HCT116 (cell line): ENCODE data around the gene CFAP74. TPM values are rescaled to one million over a fixed set of nuclear protein-coding genes. Genes with fewer than 3 reads are reported as not detected.

Experiments
- ATAC-seq: fragments of 200-7000 bp; cut with Tn5 transposase; 2 replicates; pipeline ENCODE4 v1.9.1; 2020; ENCODE audit warnings: mild to moderate bottlenecking, moderate library complexity
- Bru-seq: library from RNA; stranded (reverse); fragments of 400-500 nt; gene quantifications from one replicate; lab custom pipeline; 2021; lab: Mats Ljungman, UMichigan
- BruChase-seq, 2 experiments: library from RNA; stranded (reverse); fragments of 400-500 nt; gene quantifications; one replicate each; lab custom pipeline; 2021; lab: Mats Ljungman, UMichigan
- BruUV-seq: library from RNA; stranded (reverse); fragments of 400-500 nt; replicated peaks from 2 replicates; lab custom pipeline; 2021; lab: Mats Ljungman, UMichigan
- CTCF ChIA-PET: fragments of 300-600 bp; sonication (Branson Sonifier 250); formaldehyde crosslinking; loops from one replicate; lab custom pipeline; 2021; ENCODE audit warnings: antibody characterized with exemption; lab: Charles Lee
- POLR2A ChIA-PET: fragments of 300-600, 350-600 bp; sonication (Branson Sonifier 250); formaldehyde crosslinking; loops from one replicate; lab custom pipeline; 2021; ENCODE audit warnings: antibody characterized with exemption; lab: Charles Lee
- RAD21 ChIA-PET, 2 experiments: fragments of 300-600 bp; sonication (Branson Sonifier 250); formaldehyde crosslinking; loops; one replicate each; lab custom pipeline; 2023; ENCODE audit warnings: low total read pairs in 2 of 2; ENCODE audit not compliant: uncharacterized antibody in 2 of 2, unreplicated experiment in 2 of 2, low non-redundant PET in 1 of 2; lab: Charles Lee
- DNase-seq: peaks from one replicate; pipeline ENCODE4 v3.0.0-alpha.2; 2010; ENCODE audit warnings: low read depth, low spot score
- H2AFZ ChIP-seq: fragments of 200-600 bp; shearing (Covaris generic), sonication (generic); 2 replicates; pipeline ENCODE4 v1.6.1; 2017; ENCODE audit warnings: low read depth, mixed run types, mixed read lengths, antibody characterized with exemption, low read length; ENCODE audit not compliant: poor library complexity, severe bottlenecking
- H3K27ac ChIP-seq: 2 replicates; pipeline ENCODE4 v1.5.1; 2012; ENCODE audit warnings: low read depth, low read length
- H3K27me3 ChIP-seq: fragments of 200-600 bp; sonication (generic); 2 replicates; pipeline ENCODE4 v1.6.1; 2016; ENCODE audit warnings: mixed run types, low read length, mixed read lengths; ENCODE audit not compliant: insufficient read depth
- H3K36me3 ChIP-seq, 2 experiments: fragments of 200-500 bp in 1 of 2; fragments of 200-600 bp in 1 of 2; sonication (Bioruptor generic) in 1 of 2; sonication (generic) in 1 of 2; 2 replicates each; pipeline versions ENCODE4 v1.5.1 to v1.6.1; 2014 to 2016; ENCODE audit warnings: low read length in 2 of 2, inconsistent platforms in 1 of 2, mixed read lengths in 1 of 2, mixed run types in 1 of 2; ENCODE audit not compliant: insufficient read depth in 2 of 2, control insufficient read depth in 1 of 2
- H3K4me1 ChIP-seq, 2 experiments: fragments of 200-600 bp in 1 of 2; sonication (generic) in 1 of 2; 2 replicates each; pipeline versions ENCODE4 v1.5.1 to v1.6.1; 2012 to 2017; ENCODE audit warnings: low read length in 2 of 2, inconsistent platforms in 1 of 2, mild to moderate bottlenecking in 1 of 2, mixed read lengths in 1 of 2, mixed run types in 1 of 2, moderate library complexity in 1 of 2; ENCODE audit not compliant: insufficient read depth in 2 of 2, control insufficient read depth in 1 of 2
- H3K4me2 ChIP-seq: fragments of 200-600 bp; sonication (generic); 2 replicates; pipeline ENCODE4 v1.6.1; 2017; ENCODE audit warnings: mixed run types, low read length, mixed read lengths
- H3K4me3 ChIP-seq, 2 experiments: fragments of 200-600 bp in 1 of 2; sonication (generic) in 1 of 2; replicated peaks in 1 of 2; 2 replicates each; pipeline ENCODE4 v1.5.1; 2011 to 2016; ENCODE audit warnings: low read length in 2 of 2, control low read depth in 1 of 2, low read depth in 1 of 2, mild to moderate bottlenecking in 1 of 2, mixed read lengths in 1 of 2, mixed run types in 1 of 2
- H3K79me2 ChIP-seq: fragments of 200-600 bp; sonication (generic); 2 replicates; pipeline ENCODE4 v1.6.1; 2017; ENCODE audit warnings: mild to moderate bottlenecking, mixed run types, low read length, moderate library complexity, mixed read lengths; ENCODE audit not compliant: insufficient read depth
- H3K9ac ChIP-seq: fragments of 200-600 bp; sonication (generic); 2 replicates; pipeline ENCODE4 v1.6.1; 2016; ENCODE audit warnings: low read length, mixed read lengths
- H3K9me2 ChIP-seq: fragments of 200-600 bp; sonication (generic), shearing (Covaris generic); 2 replicates; pipeline ENCODE4 v1.6.1; 2017; ENCODE audit warnings: mixed run types, mild to moderate bottlenecking, moderate library complexity; ENCODE audit not compliant: insufficient read depth
- H3K9me3 ChIP-seq, 2 experiments: fragments of 200-500 bp in 1 of 2; fragments of 200-600 bp in 1 of 2; sonication (Bioruptor generic) in 1 of 2; sonication (generic) in 1 of 2; 2 replicates each; pipeline ENCODE4 v1.6.1; 2014 to 2017; ENCODE audit warnings: low read length in 2 of 2, mixed read lengths in 2 of 2, inconsistent platforms in 1 of 2, low read depth in 1 of 2, mild to moderate bottlenecking in 1 of 2, mixed run types in 1 of 2, moderate library complexity in 1 of 2; ENCODE audit not compliant: control insufficient read depth in 1 of 2, insufficient read depth in 1 of 2
- H4K20me1 ChIP-seq: fragments of 200-600 bp; sonication (generic), shearing (Covaris generic); 2 replicates; pipeline ENCODE4 v1.6.1; 2017; ENCODE audit warnings: mixed run types, mild to moderate bottlenecking, moderate library complexity; ENCODE audit not compliant: insufficient read depth
- ATF3 ChIP-seq: IDR thresholded peaks from 2 replicates; pipeline ENCODE4 v1.6.1; 2012
- CTCF ChIP-seq, 3 experiments: fragments of 200-600 bp in 1 of 3; sonication (generic) in 1 of 3; IDR thresholded peaks in 2 of 3; conservative IDR thresholded peaks in 1 of 3; 2 replicates each; pipeline ENCODE4 v1.5.1; 2012 to 2017; ENCODE audit warnings: low read depth in 2 of 3, low read length in 2 of 3, antibody characterized with exemption in 1 of 3, borderline replicate concordance in 1 of 3, control low read depth in 1 of 3, mild to moderate bottlenecking in 1 of 3, mixed read lengths in 1 of 3, mixed run types in 1 of 3, moderate library complexity in 1 of 3; ENCODE audit not compliant: insufficient read depth in 1 of 3
- EZH2 ChIP-seq: fragments of 200-600 bp; sonication (generic); IDR thresholded peaks from 2 replicates; pipeline ENCODE4 v1.6.1; 2017; ENCODE audit warnings: antibody characterized with exemption, mixed run types
- EZH2phosphoT487 ChIP-seq: fragments of 200-600 bp; IDR thresholded peaks from 2 replicates; pipeline ENCODE4 v1.6.1; 2018; ENCODE audit warnings: antibody characterized with exemption, borderline replicate concordance
- JUND ChIP-seq: IDR thresholded peaks from 2 replicates; pipeline ENCODE4 v1.6.1; 2012
- POLR2AphosphoS5 ChIP-seq: IDR thresholded peaks from 2 replicates; pipeline ENCODE4 v1.6.1; 2011; ENCODE audit warnings: mild to moderate bottlenecking, low read depth, low read length, moderate library complexity
- RAD21 ChIP-seq: IDR thresholded peaks from 2 replicates; pipeline ENCODE4 v1.6.1; 2012; ENCODE audit warnings: low read depth, mild to moderate bottlenecking
- SRF ChIP-seq: IDR thresholded peaks from 2 replicates; pipeline ENCODE4 v1.6.1; 2012; ENCODE audit warnings: low read depth
- YY1 ChIP-seq: IDR thresholded peaks from 2 replicates; pipeline ENCODE4 v1.6.1; 2011; ENCODE audit warnings: low read length, low read depth, moderate library complexity, mild to moderate bottlenecking; ENCODE audit not compliant: insufficient replicate concordance; ENCODE audit errors: extremely low read depth
- ZFX ChIP-seq: fragments of 450-650 bp; IDR thresholded peaks from 2 replicates; pipeline ENCODE4 v1.6.1; 2017
- ZNF274 ChIP-seq: fragments of 200-500 bp; sonication (Bioruptor generic); IDR thresholded peaks from 2 replicates; pipeline ENCODE4 v1.6.1; 2014; ENCODE audit warnings: mild to moderate bottlenecking, low read depth, low read length, inconsistent platforms
- intact Hi-C: fragments of 100-400 bp; cut with micrococcal nuclease; formaldehyde crosslinking; loops from 2 replicates; pipeline ENCODE4 v1.10.0; 2022
- long read RNA-seq: library from polyadenylated mRNA; unstranded; transcript quantifications from one replicate; pipeline ENCODE4 v2.0.0, GENCODE V29; 2021; ENCODE audit not compliant: unreplicated experiment
- polyA plus RNA-seq: library from polyadenylated mRNA; unstranded; fragments of >200 nt; gene quantifications from 2 replicates; pipeline ENCODE4 v1.2.1, GENCODE V29; 2012; ENCODE audit warnings: missing spikeins
- total RNA-seq: library from RNA; stranded (reverse); gene quantifications from one replicate; pipeline ENCODE4 v1.2.1, GENCODE V29; 2021; ENCODE audit not compliant: unreplicated experiment
- TF ChIP-seq, protein P1 (sequence below): IDR thresholded peaks from 2 replicates; pipeline ENCODE4 v1.6.1; 2012

CFAP74 gene
- total RNA-seq (4.9 TPM), Bru-seq, nascent RNA (percentile 42 among the genes with signal in this experiment), BruChase-seq, experiment 1, labeled RNA remaining after a 6-hour chase (percentile 44 among the genes with signal in this experiment), BruChase-seq, experiment 2, labeled RNA remaining after a 2-hour chase (percentile 44 among the genes with signal in this experiment)
- 2.9 and 3.3 TPM in 2 replicates for polyA plus RNA-seq
- long read RNA-seq, partial matches to known transcripts, result 0 of 6 reads
- long read RNA-seq, other reads (novel, unspliced or antisense), result 6 of 6 reads

- CTCF ChIA-PET, result interaction anchor here (1.5 kb wide), 2 partner anchors 41 to 59 kb away, joined by 3 to 7 read pairs; no protein-coding TSS in a partner anchor
- H3K27me3 ChIP-seq, result no peaks in the 10 kb centered on the region
- ATAC-seq, result peak; percentile 94
Observed at GRCh38 chr1:2003541-2004131, at the start of gene CFAP74. Gene CFAP74 (minus strand): TSS chr1:2003786. CDS start chr1:1990956, 12,830 bp downstream.

DNA sequence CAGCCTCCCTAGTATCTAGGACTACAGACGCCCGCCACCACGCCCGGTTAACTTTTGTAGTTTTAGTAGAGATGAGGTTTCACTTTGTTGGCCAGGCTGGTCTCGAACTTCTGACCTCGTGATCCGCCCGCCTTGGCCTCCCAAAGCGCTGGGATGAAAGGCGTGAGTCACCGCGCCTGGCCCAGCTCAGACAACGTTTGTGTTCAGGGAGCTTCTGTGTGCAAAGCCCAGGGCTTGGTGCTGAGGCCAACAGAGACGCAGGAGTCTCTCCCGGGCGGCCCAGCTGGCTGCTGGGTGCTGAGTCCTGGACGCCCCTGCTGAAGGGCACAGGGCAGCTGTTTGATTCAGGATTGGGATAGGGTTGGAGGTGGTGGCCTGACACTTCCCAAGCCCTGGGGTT is 49.6 kb upstream of the CFAP74 start:
- CTCF ChIA-PET, result no interaction called here
- H3K4me2 ChIP-seq, result peak overlapping the region; percentile 90
- peak overlapping the region; percentile 22; the same call in 1 of the 2 replicates for H3K9ac ChIP-seq
- H3K9me2 ChIP-seq, result no peaks in the 10 kb centered on the region
- H3K4me1 ChIP-seq, result peaks cover 31 to 46% of the 10 kb centered on the region in 2 experiments
- intact Hi-C loops, result no loop called here
- BruUV-seq, result no TSS peak
- no peaks in the 10 kb centered on the region for H4K20me1 ChIP-seq
- H3K27ac ChIP-seq, result peak overlapping the region; percentile 14; the same call in 1 of the 2 replicates
- ATAC-seq (no peak), DNase-seq (no peak)
- peaks cover 36% of the 10 kb centered on the region for H3K79me2 ChIP-seq
- H3K27me3 ChIP-seq, result no peaks in the 10 kb centered on the region
- POLR2A ChIA-PET, result no interaction called here
- H3K9me3 ChIP-seq, result no peaks in the 10 kb centered on the region
- RAD21 ChIA-PET, result no interaction called here
- no peak overlapping the region for H2AFZ ChIP-seq
- H3K4me3 ChIP-seq, result peak overlapping the region in 1 of 2 experiments; percentile 32; a peak in 2 of 4 replicates
- peaks cover 5 to 10% of the 10 kb centered on the region in 2 experiments; a peak in 2 of 4 replicates for H3K36me3 ChIP-seq
- TF ChIP-seq JUND (no peak), SRF (no peak), EZH2 (no peak), POLR2AphosphoS5 (no peak), EZH2phosphoT487 (no peak), ZNF274 (no peak), CTCF (IDR thresholded peaks at IDR 0.05 in 2 of 3, conservative IDR thresholded peaks at IDR 0.05 in 1 of 3; ENCODE audit: borderline replicate concordance in 1 of 3, insufficient read depth in 1 of 3, low read depth in 2 of 3, low read length in 2 of 3) (no peak), ZFX (no peak), YY1 (no peak), ATF3 (no peak)

More at GRCh38 chr1:2003541-2004131, at the start of gene CFAP74:
- peak within 1 kb of the TSS; percentile 46 to 73 for H3K4me3 ChIP-seq
- no TSS peak for BruUV-seq
- no peaks in the 10 kb centered on the region for H3K9me3 ChIP-seq
- peak within 1 kb of the TSS; percentile 80 for H2AFZ ChIP-seq
- H3K9ac ChIP-seq, result peak within 1 kb of the TSS; percentile 69
- no peaks in the 10 kb centered on the region for H4K20me1 ChIP-seq
- H3K27ac ChIP-seq, result peak within 1 kb of the TSS; percentile 34; the same call in 1 of the 2 replicates
- peak; percentile 53 for DNase-seq
- H3K79me2 ChIP-seq, result no peaks in the 10 kb centered on the region
- no peaks in the 10 kb centered on the region for H3K36me3 ChIP-seq
- intact Hi-C loops, result no loop called here
- H3K9me2 ChIP-seq, result no peaks in the 10 kb centered on the region
- TF ChIP-seq ZFX (peak; percentile 35; the same call in 1 of the 2 replicates), RAD21 (no peak), JUND (peak; percentile 62), POLR2AphosphoS5 (peak; percentile 69), SRF (no peak)
- TF ChIP-seq, protein P1, sequence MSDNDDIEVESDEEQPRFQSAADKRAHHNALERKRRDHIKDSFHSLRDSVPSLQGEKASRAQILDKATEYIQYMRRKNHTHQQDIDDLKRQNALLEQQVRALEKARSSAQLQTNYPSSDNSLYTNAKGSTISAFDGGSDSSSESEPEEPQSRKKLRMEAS, result peak; percentile 73
- RAD21 ChIA-PET, result no interaction called here
- peaks cover 9 to 18% of the 10 kb centered on the region in 2 experiments; a peak in 3 of 4 replicates for H3K4me1 ChIP-seq
- POLR2A ChIA-PET, result interaction anchor here (1.3 to 1.7 kb wide), 2 partner anchors 8 to 11 kb away, joined by 4 to 5 read pairs; no protein-coding TSS in a partner anchor
- peak within 1 kb of the TSS; percentile 95 for H3K4me2 ChIP-seq
